ENCODE data around the gene FAM25A.
"Not testable (repeated sequence)": the region's sequence is repeated elsewhere in the genome, so short reads cannot be mapped to it uniquely, and the experiment has no call there.

The FAM25A gene

DNA sequence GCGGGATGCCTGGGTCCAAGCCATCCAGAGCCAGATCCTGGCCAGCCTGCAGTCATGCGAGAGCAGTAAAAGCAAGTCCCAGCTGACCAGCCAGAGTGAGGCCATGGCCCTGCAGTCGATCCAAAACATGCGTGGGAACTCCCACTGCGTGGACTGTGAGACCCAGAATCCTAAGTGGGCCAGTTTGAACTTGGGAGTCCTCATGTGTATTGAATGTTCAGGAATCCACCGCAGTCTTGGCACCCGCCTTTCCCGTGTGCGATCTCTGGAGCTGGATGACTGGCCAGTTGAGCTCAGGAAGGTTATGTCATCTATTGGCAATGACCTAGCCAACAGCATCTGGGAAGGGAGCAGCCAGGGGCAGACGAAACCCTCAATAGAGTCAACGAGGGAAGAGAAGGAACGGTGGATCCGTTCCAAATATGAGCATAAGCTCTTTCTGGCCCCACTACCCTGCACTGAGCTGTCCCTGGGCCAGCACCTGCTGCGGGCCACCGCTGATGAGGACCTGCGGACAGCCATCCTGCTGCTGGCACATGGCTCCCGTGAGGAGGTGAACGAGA is 10.9 kb upstream of the FAM25A start:
- DNase-seq (ENCODE audit: low read depth in 2 of 2, low spot score in 1 of 2): not testable (repeated sequence)

GRCh38 chr10:87013528-87013927 is 6.6 kb upstream of the FAM25A start:
- DNase-seq (ENCODE audit: low read depth in 2 of 2, low spot score in 1 of 2): not testable (repeated sequence)

GRCh38 chr10:87014986-87015716 is 4.9 kb upstream of the FAM25A start:
- DNase-seq (ENCODE audit: low read depth in 2 of 2, low spot score in 1 of 2): not testable (repeated sequence)

- DNase-seq (ENCODE audit: low read depth in 2 of 2, low spot score in 1 of 2): not testable (repeated sequence)
Measured at GRCh38 chr10:87018127-87018526, 2.0 kb upstream of the FAM25A start.

DNA sequence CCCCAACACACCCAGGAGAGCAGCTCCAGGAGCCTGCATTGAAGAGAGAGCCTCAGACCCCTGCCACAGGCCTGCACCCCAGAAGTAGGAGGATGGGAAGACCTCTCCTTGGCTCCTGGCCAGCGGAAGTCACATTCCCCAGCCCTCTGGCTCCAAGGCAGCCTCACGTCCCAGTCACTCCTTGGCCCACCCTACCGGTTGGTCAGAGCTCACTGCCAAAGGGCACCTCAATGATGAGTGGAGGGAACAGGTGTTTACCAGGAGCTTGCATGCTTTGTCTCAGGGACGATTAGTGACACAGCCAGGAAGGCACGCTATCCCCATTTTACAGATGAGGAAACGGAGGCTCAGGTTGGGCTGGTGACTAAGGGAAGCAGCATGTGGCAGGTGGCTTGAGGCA is 1.0 kb upstream of the FAM25A start:
- DNase-seq (ENCODE audit: low read depth in 2 of 2, low spot score in 1 of 2): not testable (repeated sequence)

DNA sequence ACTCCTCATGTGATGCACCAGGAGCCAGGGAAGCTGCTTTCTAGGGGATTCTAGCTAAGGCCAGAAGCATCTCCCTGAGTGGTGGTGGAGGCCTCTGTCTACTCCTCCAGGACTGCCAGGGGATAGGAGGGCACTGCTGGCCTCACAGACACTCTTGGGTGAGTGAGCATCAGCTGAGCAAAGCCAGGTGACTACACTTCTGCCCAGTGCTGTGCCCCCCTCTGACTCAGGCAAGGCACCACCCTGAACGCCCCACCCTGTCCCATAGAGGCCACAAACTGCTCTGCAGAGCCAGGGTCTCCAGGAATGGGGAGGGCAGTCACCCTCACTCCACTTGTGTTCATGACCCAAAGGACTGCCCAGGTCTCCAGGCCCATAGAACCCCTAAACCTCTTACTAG is 590 bp upstream of the FAM25A start:
- not testable (repeated sequence) for DNase-seq (ENCODE audit: low read depth in 2 of 2, low spot score in 1 of 2)

GRCh38 chr10:87025285-87025958 is 5.3 kb downstream of the FAM25A start:
- not testable (repeated sequence) for DNase-seq (ENCODE audit: low read depth in 2 of 2, low spot score in 1 of 2)

DNA sequence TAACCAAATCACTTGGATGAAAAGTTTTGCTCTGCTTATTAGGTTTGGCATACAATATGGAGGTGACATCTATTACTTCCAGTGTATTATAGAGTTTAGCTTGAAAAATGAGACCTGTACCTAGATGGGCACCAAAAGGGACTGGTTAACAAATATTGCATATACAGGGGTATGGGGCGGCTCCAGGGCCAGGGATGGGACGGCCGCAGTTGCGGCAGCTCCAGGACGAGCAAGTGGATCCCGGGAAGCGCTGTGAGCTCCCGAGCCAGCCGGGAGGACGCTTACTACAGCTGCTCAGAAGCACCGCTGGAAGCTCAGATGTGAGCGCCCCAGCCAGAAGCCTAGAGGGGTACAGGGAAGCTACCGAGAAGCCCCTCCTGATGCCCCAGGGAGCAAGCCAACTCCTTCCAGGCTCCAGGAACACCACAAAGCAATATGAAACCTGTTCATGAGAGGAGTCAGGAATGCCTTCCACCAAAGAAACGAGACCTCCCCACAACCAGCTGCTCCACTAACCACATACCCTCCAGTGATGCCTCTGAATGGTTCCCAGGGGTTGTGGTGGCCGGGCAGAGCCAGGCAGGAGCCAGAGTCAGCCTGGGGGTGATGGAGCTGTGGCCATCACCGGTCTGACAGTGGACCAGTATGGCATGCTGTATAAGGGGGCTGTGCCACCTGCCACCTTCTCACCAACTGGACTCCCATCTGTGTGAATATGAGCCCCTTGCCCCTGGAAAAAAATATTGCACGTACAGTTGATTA is 6.8 kb downstream of the FAM25A start:
- DNase-seq (ENCODE audit: low read depth in 2 of 2, low spot score in 1 of 2): not testable (repeated sequence)

- not testable (repeated sequence) for DNase-seq (ENCODE audit: low read depth in 2 of 2, low spot score in 1 of 2)
Measured at GRCh38 chr10:87030419-87030818, 10.3 kb downstream of the FAM25A start.

DNA sequence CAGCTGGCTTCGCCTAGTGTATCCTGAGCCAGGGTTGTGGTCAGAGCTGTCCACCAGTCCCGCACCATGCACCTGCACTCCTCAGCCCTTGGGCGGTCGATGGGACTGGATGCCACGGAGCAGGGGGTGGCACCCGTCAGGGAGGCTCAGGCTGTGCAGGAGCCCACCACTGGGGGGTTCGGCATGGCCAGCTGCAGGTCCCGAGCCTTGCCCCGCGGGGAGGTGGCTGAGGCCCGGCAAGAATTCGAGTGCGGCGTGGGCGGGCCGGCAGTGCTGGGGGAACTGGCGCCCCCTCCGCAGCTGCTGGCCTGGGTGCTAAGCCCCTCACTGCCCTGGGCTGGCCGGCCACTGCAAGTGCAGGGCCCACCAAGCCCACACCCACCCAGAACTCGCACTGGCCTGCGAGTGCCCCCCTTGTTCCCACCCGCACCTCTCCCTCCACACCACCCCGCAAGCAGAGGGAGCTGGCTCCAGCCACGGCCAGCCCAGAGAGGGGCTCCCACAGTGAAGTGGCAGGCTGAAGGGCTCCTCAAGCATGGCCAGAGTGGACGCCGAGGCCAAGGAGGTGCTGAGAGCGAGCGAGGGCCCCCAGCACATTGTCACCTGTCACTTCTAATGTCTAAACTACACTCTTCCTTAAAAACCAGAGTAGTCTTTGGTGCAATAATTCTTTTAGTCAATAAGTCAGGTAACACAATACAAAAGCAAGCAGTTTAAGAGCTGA is 11.0 kb downstream of the FAM25A start:
- no peak for DNase-seq (ENCODE audit: low read depth in 2 of 2, low spot score in 1 of 2)

- DNase-seq (ENCODE audit: low read depth in 2 of 2, low spot score in 1 of 2): no peak
Measured at GRCh38 chr10:87036623-87037022, 16.5 kb downstream of the FAM25A start.

- no peak for DNase-seq (ENCODE audit: low read depth in 2 of 2, low spot score in 1 of 2)
Measured at GRCh38 chr10:87038286-87038717, 18.2 kb downstream of the FAM25A start.

DNA sequence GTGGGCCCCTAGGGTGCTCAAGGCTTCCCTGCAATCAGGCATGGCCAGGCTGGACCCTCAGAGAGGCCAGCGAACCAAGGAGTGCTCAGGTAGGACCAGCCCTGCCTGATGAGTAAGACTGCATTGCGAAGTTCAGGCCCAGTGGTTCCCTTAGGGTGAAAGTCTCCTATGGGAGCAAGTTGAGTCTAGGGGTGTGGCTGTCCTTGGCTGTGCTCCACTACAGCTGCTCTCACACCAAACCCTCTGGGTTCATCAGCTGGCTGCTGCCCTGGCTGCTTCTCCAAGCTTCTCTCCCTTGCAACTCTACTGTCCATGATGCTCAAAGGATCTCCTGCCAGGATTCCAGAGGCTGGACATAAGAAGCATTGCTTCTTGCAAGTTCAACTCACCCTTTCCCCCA is 18.7 kb downstream of the FAM25A start:
- no peak for DNase-seq (ENCODE audit: low read depth in 2 of 2, low spot score in 1 of 2)

DNA sequence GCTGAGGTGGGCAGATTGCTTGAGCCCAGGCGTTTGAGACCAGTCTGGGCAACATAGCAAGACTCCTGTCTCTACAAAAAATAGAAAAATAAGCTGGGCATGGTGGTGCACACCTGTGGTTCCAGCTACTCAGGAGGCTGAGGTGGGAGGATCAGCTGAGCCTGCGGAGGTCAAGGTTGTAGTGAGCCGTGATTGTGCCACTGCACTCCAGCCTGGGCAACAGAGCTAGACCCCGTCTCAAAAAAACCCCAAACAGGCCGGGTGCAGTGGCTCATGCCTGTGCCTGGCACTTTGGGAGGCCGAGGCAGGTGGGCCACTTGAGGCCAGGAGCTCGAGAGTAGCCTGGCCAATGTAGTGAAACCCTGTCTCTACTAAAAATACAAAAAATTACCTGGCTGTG is 23.5 kb downstream of the FAM25A start:
- DNase-seq (ENCODE audit: low read depth in 2 of 2, low spot score in 1 of 2): not testable (repeated sequence)

GRCh38 chr10:87045434-87045938 is 25.4 kb downstream of the FAM25A start:
- DNase-seq (ENCODE audit: low read depth in 2 of 2, low spot score in 1 of 2): no peak

- no peak for DNase-seq (ENCODE audit: low read depth in 2 of 2, low spot score in 1 of 2)
Measured at GRCh38 chr10:87053111-87053510, 33.0 kb downstream of the FAM25A start.

DNA sequence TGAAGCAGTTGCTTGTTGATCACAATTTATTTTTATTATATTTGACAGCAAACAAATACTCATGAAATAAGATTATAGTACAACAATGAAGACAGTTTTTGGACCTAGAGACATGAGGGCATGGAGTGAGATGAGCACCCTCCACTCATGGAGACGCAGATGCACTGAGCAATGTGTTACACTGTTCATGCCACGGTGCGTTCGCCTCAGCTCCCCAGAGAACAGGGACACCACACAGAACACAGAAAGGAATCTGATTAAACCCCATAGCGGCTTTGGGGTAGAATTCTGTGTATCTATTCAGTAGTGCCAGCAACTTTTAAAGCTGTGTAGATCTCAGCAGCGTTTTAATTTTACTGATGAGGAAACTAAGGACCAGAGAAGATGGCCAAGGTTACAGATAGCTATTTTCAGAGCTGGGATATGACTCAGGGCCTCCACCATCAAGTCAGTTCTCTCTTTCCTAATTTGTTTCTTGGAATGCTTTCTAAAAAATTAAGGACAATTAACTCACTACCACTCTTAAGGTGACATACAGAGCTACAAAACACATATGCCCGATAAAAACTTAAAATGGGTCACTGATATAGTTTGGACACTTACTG is 33.6 kb downstream of the FAM25A start:
- DNase-seq (ENCODE audit: low read depth in 2 of 2, low spot score in 1 of 2): no peak

DNA sequence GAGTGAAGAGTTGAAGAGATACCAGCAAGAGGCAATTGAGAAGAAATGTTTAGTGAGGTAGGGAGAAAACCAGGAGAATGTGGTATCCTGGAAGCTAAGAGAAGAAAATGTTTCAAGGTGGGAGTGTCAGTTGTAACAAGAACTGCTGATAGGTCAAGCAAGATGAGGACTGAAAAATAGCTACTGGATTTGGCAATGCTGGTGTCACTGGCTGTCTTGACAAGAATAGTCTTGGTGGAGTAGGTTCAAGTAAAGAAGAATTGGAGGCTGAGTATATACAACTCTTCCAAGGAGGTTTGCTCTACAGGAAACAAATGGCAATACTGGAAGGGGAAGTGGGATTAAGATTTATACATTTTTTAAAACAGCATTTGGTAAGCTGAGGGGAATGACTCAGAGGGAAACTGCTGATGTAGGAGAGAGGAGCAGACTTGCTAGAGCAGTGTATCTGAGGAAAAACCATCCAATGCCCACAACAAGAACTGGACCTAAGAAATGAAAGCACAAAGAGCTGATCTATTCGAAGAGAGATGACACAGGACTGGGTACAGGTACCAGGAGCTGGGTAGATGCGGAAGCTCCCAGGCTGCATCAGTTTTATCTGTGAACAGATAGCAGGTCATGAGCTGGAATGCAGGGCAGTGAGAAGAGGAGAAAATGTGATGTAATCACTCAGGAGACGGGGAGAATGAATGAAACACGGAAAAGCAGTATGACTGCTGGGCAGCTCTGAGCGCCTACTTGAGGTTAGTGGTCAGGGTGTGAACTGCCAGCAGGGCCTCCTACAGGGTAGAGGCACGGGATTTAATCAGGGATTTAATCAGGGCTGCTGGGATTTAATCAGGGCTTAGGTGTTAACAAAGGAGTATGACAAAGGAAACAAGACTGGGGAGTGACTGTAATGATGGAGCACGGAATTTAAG is 34.5 kb downstream of the FAM25A start:
- DNase-seq (ENCODE audit: low read depth in 2 of 2, low spot score in 1 of 2): no peak

DNA sequence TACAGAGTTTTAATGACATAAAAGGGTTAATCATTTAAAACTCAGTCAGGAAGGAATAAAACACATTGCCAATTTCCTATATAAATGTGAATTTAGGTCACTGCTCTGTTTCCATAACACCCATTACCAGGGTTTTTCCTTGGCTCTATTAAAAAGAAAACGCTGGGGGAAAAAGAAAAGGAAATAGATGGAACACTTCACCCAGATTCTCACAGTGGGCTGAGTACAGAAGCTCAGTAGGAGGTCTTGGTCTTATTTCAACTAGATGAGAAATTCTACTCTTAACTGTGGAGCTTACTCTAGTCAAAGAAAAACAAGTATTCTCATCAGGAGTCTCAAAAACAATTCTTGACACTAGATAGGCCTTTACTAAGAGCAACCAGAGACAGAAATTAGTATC is 38.1 kb downstream of the FAM25A start:
- DNase-seq (ENCODE audit: low read depth in 2 of 2, low spot score in 1 of 2): no peak

Data from stimulated activated CD8-positive, alpha-beta memory T cell treated with anti-CD3 and anti-CD28 coated beads, Interleukin-4, amount 100 ng/mL, for 1 hour (primary cell).